ENCODE measurements around the gene MAOB.
A peak's percentile ranks its signal among the peaks of the same experiment; 100 is the strongest.
"Not testable (repeated sequence)": the region's sequence is repeated elsewhere in the genome, so short reads cannot be mapped to it uniquely, and the experiment has no call there.

Gene MAOB

GRCh38 chrX:43882294-43882681 lies at the start of gene MAOB:
TSS of gene MAOB (minus strand) at chrX:43882450. CDS start at chrX:43882299, 151 bp downstream.
- no peak within 1 kb of the TSS for H3K4me3 Mint-ChIP-seq
- H3K4me1 Mint-ChIP-seq (ENCODE audit: low read depth), result peaks cover 6% of the 10 kb centered on the region
- H3K36me3 Mint-ChIP-seq (ENCODE audit: low read depth), result no peaks in the 10 kb centered on the region
- DNase-seq, result peak; percentile 38
- peaks cover 64% of the 10 kb centered on the region for H3K27me3 Mint-ChIP-seq
- H3K27ac Mint-ChIP-seq, result no peak within 1 kb of the TSS
- H3K9me3 Mint-ChIP-seq, result no peaks in the 10 kb centered on the region

DNA sequence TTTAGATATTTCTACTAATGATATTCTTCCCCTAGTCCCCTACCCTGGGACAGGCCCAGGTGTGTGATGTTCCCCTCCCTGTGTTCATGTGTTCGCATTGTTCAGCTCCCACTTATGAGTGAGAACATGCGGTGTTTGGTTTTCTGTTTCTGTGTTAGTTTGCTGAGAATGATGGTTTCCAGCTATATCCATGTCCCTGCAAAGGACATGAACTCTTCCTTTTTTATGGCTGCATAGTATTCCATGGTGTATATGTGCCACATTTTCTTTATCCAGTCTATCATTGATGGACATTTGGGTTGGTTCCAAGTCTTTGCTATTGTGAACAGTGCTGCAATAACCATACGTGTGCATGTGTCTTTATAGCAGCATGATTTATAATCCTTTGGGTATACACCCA lies 39.8 kb upstream of the MAOB start:
- peaks cover 56% of the 10 kb centered on the region for H3K27me3 Mint-ChIP-seq
- H3K9me3 Mint-ChIP-seq; H3K4me1 Mint-ChIP-seq (ENCODE audit: low read depth); H3K27ac Mint-ChIP-seq; H3K36me3 Mint-ChIP-seq (ENCODE audit: low read depth); DNase-seq; H3K4me3 Mint-ChIP-seq: not testable (repeated sequence)

DNA sequence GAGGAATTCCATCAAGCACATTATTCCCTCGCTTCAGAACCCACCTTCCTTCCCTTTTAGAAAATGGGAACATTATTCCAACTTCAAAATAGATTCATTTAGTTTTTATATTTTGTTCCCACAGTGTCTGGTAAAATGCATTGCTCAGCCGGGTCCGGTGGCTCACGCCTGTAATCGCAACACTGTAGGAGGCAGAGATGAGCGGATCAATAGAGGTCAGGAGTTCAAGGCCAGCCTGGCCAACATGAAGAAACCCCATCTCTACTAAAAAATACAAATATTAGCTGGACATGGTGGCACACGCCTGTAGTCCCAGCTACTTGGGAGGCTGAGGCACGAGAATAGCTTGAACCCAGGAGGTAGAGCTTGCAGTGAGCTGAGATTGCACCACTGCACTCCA lies 28.5 kb upstream of the MAOB start:
- H3K9me3 Mint-ChIP-seq; H3K4me3 Mint-ChIP-seq; H3K36me3 Mint-ChIP-seq (ENCODE audit: low read depth); H3K27ac Mint-ChIP-seq; DNase-seq; H3K4me1 Mint-ChIP-seq (ENCODE audit: low read depth): not testable (repeated sequence)
- peaks cover 44% of the 10 kb centered on the region for H3K27me3 Mint-ChIP-seq

GRCh38 chrX:43910012-43910411 lies 27.8 kb upstream of the MAOB start:
- Mint-ChIP-seq H3K4me1 (ENCODE audit: low read depth) (no peaks in the 10 kb centered on the region), H3K4me3 (no peak overlapping the region), H3K27ac (no peak overlapping the region), H3K9me3 (no peaks in the 10 kb centered on the region), H3K27me3 (peaks cover 48% of the 10 kb centered on the region), H3K36me3 (ENCODE audit: low read depth) (no peaks in the 10 kb centered on the region)
- no peak for DNase-seq

- Mint-ChIP-seq H3K36me3 (ENCODE audit: low read depth) (no peaks in the 10 kb centered on the region), H3K27me3 (peaks cover 44% of the 10 kb centered on the region), H3K4me1 (ENCODE audit: low read depth) (no peaks in the 10 kb centered on the region)
Observed at GRCh38 chrX:43909141-43909540, 26.9 kb upstream of the MAOB start.

DNA sequence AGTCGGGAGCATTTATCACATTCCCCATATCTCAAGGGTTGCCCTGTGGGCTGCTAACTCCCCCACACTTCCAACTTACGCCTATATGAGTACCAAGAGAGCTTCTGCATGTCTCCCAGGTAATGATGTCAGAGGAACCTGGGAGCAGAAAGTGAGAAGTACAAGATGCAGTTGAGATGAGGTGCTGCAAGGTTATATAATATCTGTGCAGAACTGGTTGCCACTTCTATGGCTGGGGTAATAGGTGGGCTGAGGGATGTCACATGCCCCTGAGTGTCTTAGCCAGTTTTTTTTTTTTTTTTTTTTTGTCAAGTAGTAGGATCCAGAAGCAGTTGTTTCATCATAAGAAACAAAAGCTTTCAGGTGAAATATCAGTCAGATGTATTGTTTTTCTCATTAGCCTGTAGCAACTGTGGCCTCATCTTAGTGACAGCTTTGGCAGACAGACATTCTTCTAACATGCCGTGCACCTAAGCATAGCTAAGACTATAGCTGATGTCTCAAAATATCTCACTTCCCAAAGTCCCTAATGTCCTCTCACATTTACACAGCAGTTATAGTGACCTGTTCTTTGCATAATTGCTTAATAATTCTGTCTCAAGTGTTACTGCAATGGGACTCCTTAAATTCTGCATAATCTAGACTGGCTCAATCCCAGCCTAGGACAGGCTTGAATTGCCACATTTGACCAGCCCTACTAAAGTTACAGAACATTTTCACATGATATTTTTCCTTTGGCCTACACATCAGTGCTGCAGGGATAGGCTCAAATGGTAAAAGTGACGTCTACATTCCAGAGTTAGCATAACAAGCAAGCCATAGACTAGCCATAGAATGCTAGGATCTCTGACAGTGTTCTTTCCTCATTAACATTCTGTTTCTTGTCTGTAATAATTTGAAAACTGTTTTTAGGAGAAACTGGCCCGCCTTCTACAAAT lies 17.9 kb upstream of the MAOB start:
- no peaks in the 10 kb centered on the region for H3K4me1 Mint-ChIP-seq (ENCODE audit: low read depth)
- no peak overlapping the region for H3K27ac Mint-ChIP-seq
- H3K27me3 Mint-ChIP-seq, result peaks cover 63% of the 10 kb centered on the region
- H3K9me3 Mint-ChIP-seq, result no peaks in the 10 kb centered on the region
- H3K4me3 Mint-ChIP-seq, result no peak overlapping the region
- H3K36me3 Mint-ChIP-seq (ENCODE audit: low read depth), result no peaks in the 10 kb centered on the region
- DNase-seq, result no peak

More at GRCh38 chrX:43909141-43909540, 26.9 kb upstream of the MAOB start:
- DNase-seq, result no peak
- Mint-ChIP-seq H3K4me3 (no peak overlapping the region), H3K9me3 (no peaks in the 10 kb centered on the region), H3K27ac (no peak overlapping the region)

- Mint-ChIP-seq H3K36me3 (ENCODE audit: low read depth) (no peaks in the 10 kb centered on the region), H3K9me3 (no peaks in the 10 kb centered on the region), H3K27me3 (peaks cover 56% of the 10 kb centered on the region), H3K4me1 (ENCODE audit: low read depth) (no peaks in the 10 kb centered on the region), H3K27ac (no peak overlapping the region), H3K4me3 (no peak overlapping the region)
- no peak for DNase-seq
Observed at GRCh38 chrX:43898406-43899035, 16.3 kb upstream of the MAOB start.

DNA sequence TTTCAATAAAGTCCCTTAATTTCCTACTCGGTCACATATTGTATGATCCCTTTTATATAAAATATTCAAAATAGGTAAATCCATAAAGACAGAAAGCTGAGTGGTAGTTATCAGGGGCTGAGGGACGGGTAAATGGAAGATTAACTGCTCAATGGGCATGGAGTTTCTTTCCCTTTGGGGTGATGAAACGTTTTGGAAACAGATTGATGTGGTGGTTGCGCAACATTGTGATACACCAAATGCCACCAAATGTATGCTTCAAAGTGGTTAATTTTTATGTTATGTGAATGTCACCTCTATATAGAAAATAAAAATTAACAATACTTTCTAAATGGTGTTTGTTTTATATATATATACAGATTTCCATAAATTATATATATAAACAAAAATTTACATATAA lies 15.0 kb upstream of the MAOB start:
- H3K9me3 Mint-ChIP-seq, result no peaks in the 10 kb centered on the region
- no peaks in the 10 kb centered on the region for H3K4me1 Mint-ChIP-seq (ENCODE audit: low read depth)
- H3K36me3 Mint-ChIP-seq (ENCODE audit: low read depth), result no peaks in the 10 kb centered on the region
- H3K4me3 Mint-ChIP-seq, result no peak overlapping the region
- H3K27ac Mint-ChIP-seq, result no peak overlapping the region
- DNase-seq, result no peak
- peaks cover 48% of the 10 kb centered on the region for H3K27me3 Mint-ChIP-seq

- peaks cover 54% of the 10 kb centered on the region for H3K27me3 Mint-ChIP-seq
- no peaks in the 10 kb centered on the region for H3K4me1 Mint-ChIP-seq (ENCODE audit: low read depth)
- peaks cover 2% of the 10 kb centered on the region for H3K9me3 Mint-ChIP-seq
- H3K27ac Mint-ChIP-seq, result no peak overlapping the region
- no peak overlapping the region for H3K4me3 Mint-ChIP-seq
- no peaks in the 10 kb centered on the region for H3K36me3 Mint-ChIP-seq (ENCODE audit: low read depth)
- DNase-seq, result no peak
Observed at GRCh38 chrX:43892336-43892870, 10.2 kb upstream of the MAOB start.

GRCh38 chrX:43885617-43886016 lies 3.4 kb upstream of the MAOB start:
- no peaks in the 10 kb centered on the region for H3K36me3 Mint-ChIP-seq (ENCODE audit: low read depth)
- no peak for DNase-seq
- peaks cover 3% of the 10 kb centered on the region for H3K4me1 Mint-ChIP-seq (ENCODE audit: low read depth)
- no peak overlapping the region for H3K27ac Mint-ChIP-seq
- H3K9me3 Mint-ChIP-seq, result peaks cover 2% of the 10 kb centered on the region
- H3K4me3 Mint-ChIP-seq, result no peak overlapping the region
- H3K27me3 Mint-ChIP-seq, result peaks cover 67% of the 10 kb centered on the region

GRCh38 chrX:43881410-43882293 lies 598 bp downstream of the MAOB start:
- H3K9me3 Mint-ChIP-seq, result no peaks in the 10 kb centered on the region
- H3K4me1 Mint-ChIP-seq (ENCODE audit: low read depth), result peaks cover 6% of the 10 kb centered on the region
- no peak overlapping the region for H3K27ac Mint-ChIP-seq
- no peak overlapping the region for H3K4me3 Mint-ChIP-seq
- H3K27me3 Mint-ChIP-seq, result peaks cover 69% of the 10 kb centered on the region
- DNase-seq, result no peak
- no peaks in the 10 kb centered on the region for H3K36me3 Mint-ChIP-seq (ENCODE audit: low read depth)

- H3K27ac Mint-ChIP-seq, result no peak overlapping the region
- H3K9me3 Mint-ChIP-seq, result no peaks in the 10 kb centered on the region
- H3K36me3 Mint-ChIP-seq (ENCODE audit: low read depth), result no peaks in the 10 kb centered on the region
- peaks cover 6% of the 10 kb centered on the region for H3K4me1 Mint-ChIP-seq (ENCODE audit: low read depth)
- no peak overlapping the region for H3K4me3 Mint-ChIP-seq
- H3K27me3 Mint-ChIP-seq, result peaks cover 66% of the 10 kb centered on the region
- no peak for DNase-seq
Observed at GRCh38 chrX:43880425-43880824, 1.8 kb downstream of the MAOB start.

GRCh38 chrX:43878906-43879526 lies 3.2 kb downstream of the MAOB start:
- peaks cover 6% of the 10 kb centered on the region for H3K4me1 Mint-ChIP-seq (ENCODE audit: low read depth)
- H3K36me3 Mint-ChIP-seq (ENCODE audit: low read depth), result no peaks in the 10 kb centered on the region
- DNase-seq, result no peak
- H3K9me3 Mint-ChIP-seq, result no peaks in the 10 kb centered on the region
- no peak overlapping the region for H3K27ac Mint-ChIP-seq
- no peak overlapping the region for H3K4me3 Mint-ChIP-seq
- H3K27me3 Mint-ChIP-seq, result peaks cover 61% of the 10 kb centered on the region

DNA sequence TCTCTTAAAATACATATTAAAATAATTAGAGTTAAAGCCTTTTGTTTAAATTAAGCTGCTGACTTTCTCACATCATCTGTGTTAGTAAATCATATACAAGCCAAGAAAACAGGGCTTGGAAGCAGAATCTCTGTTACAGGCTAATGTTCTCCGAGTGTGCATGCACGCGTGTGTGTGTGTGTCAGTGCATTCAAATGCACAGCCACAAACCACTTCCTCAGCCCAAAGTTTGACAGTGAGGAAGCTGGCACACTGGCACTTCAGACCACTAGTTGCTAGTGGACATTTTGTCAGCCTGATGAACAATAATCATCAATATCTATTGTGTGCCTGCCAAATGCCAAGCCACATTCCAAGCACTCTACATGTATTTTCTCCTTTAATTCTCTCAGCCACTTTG lies 5.6 kb downstream of the MAOB start:
- no peak for DNase-seq
- Mint-ChIP-seq H3K9me3 (no peaks in the 10 kb centered on the region), H3K36me3 (ENCODE audit: low read depth) (no peaks in the 10 kb centered on the region), H3K27ac (no peak overlapping the region), H3K4me1 (ENCODE audit: low read depth) (peaks cover 4% of the 10 kb centered on the region), H3K4me3 (no peak overlapping the region), H3K27me3 (peaks cover 57% of the 10 kb centered on the region)

Measured in activated T-cell treated with anti-CD3 and anti-CD28 coated beads, Interleukin-2, amount 50 U/mL, for 24 hours (primary cell).